Activated CD4-positive, alpha-beta T cell treated with anti-CD3 and anti-CD28 coated beads, Interleukin-2, amount 50 U/mL, for 4 hours (primary cell): ENCODE data around the gene CEMIP.

Source experiments
- DNase-seq, 2 experiments: peaks; one replicate each; pipeline ENCODE4 v3.0.0-alpha.2; 2020

The CEMIP gene

DNA sequence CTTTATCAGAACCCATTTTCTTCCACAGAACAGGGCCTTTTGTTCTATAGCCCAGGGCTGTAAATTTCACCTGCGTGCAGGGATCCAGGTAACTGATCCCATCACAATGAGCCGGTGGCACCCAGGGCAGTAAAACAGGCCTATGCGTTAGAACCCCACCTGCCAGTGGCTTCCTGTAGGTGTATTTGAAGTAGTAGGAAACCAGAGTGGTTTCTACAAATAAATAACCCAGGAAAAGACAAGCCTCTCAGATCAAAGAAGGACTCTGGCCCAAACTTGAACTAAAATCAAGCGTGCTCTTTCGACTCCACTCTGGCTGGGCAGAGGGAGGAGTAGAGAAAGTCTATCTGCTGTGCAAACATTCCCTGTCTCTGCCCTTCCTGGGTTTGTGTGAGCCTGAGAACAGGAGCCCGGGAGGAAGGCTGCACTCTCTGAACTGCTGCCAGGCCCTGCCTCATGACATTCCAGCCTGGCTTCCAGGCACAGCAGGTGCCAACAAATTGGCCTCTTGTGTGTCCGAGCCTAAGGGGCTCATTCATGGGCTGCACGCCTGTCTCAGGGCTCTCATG is 77.7 kb downstream of the CEMIP start:
- DNase-seq = no peak

DNA sequence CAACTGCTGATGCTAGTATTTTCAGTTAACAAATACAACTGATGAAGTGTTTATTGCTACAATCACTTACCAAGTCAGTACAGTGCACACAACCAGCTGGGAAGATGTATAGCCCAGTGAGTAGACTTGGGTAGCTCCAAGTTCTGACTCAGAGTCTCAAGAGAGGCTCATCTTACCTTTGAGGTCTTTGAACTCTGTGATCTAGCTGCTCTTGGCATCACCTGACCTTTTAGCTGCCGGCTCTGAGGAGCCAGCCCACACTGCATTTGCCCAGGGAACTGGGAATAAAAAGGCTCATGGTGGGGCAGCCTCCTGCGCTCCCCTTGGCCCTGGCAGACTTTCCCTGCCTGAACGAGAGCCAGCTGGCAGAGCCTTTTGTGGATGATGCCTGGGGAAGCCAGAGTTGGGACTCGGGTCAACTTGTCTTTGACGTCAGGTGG is 82.6 kb downstream of the CEMIP start:
- no peak for DNase-seq

- no peak for DNase-seq
Observed at GRCh38 chr15:80864666-80865065, 85.5 kb downstream of the CEMIP start.

GRCh38 chr15:80866936-80867335 is 87.8 kb downstream of the CEMIP start:
- no peak for DNase-seq

DNA sequence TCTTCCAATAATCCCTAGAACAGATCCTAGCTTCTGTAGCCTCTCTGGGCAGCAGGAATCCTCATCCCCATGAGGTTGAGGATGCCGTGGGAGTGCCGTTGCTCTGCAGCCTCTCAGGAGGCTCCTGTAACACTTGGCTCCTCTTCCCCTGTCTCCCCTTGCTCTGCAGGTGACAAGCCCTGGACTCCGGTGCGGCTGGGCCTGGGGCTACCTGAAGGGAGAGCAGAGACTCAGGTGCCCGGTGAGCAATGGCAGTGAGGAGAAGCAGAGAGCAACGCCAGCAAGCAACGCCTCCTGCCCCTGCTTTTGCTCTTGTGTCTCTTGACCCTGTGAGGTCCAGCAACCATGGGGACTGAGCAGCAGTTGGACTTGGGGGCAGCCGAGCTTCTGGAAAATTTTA is 91.2 kb downstream of the CEMIP start:
- DNase-seq = no peak

GRCh38 chr15:80870893-80871292 is 91.7 kb downstream of the CEMIP start:
- no peak for DNase-seq

DNA sequence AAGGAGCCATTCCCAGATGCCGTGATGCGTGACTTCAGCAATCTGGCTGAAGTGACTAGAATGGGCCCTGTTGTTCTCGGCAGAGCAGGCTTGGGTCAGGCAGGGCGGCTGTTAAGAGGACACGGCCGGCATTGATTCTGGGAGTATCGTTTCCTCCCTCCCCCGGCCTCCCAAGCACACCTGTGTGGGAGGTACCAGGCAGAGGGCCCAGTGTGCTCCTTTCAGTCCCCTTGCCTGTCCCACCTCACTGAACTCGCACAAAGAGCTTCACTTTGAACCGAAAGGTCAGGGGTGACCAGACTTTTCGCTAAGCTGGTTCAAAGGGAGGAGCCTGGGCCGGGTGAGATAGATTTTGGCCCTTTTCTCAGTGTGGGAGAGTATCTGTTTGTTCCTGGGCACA is 92.7 kb downstream of the CEMIP start:
- no peak for DNase-seq

DNA sequence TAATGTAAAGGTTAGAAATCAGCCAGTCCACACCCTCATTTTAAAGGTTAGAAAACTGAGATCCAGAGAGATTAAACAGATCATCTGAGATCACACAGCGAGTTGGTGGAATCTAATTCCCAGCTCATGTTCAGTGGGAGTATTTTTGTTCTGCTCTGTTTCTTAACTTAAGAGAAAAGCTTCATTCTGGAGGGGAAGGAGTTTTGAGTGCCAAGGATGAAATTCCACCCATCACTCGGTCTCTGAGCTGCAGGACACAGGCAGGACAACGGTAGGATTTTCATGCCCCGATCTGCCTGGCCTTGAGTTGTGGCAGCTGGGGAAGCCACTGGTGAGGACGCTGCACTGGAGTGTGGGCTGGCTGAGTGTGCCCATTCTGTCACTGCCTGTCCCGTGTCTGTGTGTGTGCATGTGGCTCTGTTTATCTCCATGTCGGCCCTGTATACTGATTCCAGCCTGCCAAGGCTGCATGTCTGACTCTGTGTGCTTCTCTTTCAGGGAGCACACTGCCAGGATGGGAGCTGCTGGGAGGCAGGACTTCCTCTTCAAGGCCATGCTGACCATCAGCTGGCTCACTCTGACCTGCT is 94.3 kb downstream of the CEMIP start:
- DNase-seq = no peak

DNA sequence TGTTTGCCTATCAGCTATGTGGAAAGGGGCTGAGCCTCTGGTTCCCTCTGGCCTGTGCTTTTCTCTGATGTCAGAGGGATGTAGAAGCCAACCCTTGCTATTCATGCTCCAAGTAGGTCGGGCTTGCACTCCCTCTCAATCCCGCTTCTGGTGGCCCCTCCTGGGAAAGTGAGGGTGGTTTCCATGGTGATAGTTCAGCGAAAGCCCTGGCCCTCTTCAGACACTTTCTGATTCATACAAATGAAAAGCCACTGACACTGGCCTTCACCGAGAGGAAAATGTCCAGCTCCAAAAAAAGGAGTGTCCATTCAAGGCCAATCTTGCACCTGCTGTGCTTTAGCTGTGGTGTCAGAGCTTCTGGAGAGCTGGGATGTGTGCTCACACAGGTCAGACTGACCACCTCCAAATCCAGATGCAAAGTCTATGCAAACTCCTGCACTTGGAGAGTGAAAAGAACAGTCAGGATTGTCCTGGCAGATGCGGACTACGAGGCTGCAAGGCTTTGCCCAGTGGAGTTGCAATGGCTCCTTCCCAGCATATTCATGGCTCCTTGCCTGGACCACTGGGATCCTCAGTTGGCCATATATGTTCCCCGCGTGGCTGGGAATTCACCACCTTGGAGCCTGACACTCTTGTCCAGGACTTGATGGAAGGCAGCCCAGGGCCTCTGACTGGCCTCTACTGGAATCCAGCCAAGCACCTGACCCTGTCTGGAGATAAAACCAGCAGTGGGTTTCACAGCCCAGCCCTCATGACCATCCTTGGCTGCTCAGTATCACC is 96.6 kb downstream of the CEMIP start:
- DNase-seq = no peak

- DNase-seq = no peak
Observed at GRCh38 chr15:80876348-80876674, 97.1 kb downstream of the CEMIP start.

DNA sequence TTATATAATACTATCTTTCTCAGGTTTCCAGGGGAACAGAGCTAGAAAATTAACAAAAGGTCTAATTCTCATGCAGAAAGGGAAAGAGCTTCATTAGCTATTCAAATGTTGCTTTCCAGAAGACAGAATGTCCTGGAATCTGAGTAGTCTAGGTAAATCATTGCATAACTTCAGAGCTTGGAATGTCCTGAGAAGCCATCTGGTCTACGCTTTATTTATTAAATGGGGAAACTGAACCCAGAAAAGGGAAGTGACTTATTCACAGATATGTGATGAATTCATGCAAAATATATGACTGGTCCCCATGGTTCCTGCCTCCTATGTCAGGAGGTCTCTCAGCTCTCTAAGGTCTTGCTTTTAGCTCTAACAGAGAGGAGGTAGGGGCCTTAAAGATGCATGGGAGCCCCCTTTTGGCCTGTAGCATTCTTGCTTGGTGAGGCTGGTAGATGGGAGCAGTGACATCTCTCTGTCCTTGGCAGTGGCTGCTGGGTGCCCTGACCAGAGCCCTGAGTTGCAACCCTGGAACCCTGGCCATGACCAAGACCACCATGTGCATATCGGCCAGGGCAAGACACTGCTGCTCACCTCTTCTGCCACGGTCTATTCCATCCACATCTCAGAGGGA is 99.2 kb downstream of the CEMIP start:
- no peak for DNase-seq

GRCh38 chr15:80878867-80879250 is 99.7 kb downstream of the CEMIP start:
- DNase-seq = no peak

DNA sequence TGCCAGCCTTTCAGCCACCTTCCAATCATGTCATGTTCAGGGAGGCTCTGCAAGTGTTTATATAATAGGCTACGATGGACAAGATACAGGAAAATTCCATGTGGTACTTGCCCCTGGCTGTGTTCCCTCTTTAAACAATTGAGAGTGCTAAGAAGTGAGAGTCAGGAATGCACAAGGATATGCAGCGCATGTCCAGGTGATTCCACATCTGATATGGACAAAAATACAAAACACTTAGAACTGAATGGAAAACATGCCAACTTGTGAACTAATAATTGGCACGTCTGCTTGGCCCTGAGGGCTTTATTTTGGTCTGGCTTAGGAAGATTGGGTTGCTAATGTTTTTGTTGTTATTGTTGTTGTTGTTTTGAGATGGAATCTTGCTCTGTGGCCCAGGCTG is 100.9 kb downstream of the CEMIP start:
- DNase-seq = no peak

DNA sequence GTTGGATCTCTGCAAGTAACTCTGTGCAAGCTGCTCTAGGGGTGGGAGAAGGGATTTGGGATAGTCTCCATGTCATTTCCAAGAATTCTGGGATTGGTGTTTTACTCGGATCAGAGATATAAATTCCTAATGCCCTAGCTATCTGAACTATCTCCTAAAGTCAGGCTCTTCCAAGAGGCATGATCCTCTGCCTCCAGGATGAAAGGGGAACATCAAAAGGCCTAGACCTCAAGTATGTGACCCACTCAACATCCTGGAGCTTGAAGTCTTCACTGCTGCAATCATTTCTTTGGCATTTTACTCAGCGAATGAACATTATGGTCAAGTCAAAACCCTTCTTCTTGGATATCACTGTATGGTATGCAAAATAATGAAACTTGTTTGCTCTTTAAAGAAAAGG is 104.5 kb downstream of the CEMIP start:
- no peak for DNase-seq

DNA sequence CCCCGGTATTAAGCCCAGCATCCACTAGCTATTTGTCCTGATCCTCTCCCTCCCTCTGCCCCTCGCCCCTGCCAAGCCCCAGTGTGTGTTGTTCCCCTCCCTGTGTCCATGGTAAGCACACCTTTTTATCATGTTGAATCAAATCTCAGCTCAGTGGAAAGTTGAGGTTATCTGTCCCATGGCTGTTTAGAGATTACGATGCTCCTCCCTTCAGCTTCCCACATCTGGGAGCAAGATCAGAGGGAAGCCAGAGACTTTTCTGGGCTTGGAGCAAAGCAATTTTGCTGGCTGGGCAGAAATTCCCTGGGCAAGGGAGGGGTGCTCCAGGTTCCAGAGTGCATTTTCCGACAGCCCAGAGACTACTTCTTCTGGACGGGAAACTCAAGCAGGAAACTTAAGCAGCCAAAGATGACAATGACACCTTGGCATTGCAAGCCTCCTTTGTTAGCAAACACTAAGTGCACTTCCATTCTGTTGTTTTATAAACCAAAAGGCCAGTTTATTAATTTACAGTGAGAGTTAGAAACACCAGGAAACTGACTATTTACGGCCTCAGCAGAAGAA is 105.9 kb downstream of the CEMIP start:
- DNase-seq = no peak

DNA sequence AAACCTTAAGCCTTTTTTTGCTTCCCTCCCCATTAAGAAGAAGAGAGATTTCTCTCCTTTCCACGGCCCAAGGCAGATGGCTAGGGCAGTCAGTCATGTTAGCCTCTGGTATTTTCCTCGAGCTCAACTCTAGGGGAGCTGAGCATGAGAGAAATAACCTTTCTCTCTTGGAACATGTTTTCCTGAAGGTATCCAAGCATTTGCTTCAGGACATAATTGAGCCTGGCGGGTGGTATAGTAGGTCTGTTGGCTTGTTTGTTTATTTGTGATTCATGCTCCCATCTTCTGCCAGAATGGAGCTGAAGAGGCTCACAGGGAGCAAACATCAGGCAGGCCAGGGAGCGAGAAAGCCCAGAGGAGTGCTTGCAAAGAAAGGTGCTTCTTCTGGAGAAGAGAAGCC is 108.0 kb downstream of the CEMIP start:
- no peak for DNase-seq

GRCh38 chr15:80888846-80889245 is 109.7 kb downstream of the CEMIP start:
- DNase-seq = no peak

DNA sequence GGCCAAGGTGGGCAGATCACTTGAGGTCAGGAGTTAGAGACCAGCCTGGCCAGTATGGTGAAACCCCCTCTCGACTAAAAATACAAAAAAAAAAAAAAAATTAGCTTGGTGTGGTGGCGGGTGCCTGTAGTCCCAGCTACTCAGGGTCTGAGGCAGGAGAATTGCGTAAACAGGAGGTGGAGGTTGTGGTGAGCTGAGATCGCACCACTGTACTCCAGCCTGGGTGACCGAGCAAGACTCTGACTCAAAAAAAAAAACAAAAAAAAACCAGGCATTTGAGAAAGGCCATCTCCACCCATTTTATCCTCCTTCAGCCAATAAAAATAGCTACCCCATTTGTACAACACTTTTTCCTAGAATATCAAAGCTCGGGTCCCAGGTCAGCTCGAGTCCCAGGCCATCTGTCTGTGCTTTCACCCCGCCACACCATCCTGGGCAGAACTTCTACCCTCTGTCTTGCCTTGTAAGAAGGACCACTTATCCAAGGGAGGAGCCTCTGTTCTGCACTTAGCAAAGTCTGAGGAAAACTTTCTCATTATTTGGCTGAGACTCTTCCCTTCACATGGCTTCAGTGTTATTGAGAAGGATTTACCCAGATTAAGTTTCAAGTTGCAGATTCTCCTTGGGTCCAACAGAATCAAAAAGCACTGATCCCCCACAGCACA is 111.3 kb downstream of the CEMIP start:
- no peak for DNase-seq

DNA sequence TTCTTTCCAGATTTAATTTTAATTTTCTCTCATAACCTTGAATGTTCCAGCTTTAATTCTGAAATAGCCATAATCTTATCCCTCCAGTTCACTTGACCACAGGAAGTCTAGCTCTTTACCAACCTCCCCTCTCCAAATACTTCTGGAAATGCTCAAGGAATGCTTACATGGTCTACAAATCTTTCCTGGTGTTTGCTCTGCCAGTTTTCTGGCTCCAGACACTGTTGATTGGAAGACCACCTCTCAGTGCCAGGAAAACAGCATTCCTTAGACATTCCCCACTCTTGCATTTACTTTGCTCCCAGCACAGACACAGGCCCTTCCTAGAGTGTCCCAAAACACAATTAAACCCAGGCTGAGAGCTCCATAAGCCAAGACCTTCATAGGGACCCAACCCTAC is 111.8 kb downstream of the CEMIP start:
- no peak for DNase-seq

DNA sequence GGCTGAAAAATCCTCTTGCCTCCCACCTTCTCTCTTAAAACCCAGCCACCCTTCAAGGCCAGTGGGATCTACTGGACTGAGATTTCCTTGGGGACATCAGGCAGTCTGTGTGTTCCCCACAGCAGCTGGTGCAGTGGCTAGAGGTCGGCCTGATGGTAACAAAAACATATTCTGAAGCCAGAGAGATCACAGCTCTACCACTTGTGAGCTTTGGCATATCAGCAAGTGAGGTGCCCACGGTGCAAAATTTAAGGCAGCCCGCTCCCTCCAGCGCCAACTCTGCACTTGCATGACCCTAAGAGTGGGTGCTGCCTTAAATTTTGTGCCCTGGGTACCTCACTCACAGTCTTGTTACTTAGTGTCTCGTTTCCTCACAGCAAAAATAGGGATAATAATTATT is 113.2 kb downstream of the CEMIP start:
- DNase-seq = no peak

GRCh38 chr15:80893777-80894176 is 114.6 kb downstream of the CEMIP start:
- DNase-seq = no peak

DNA sequence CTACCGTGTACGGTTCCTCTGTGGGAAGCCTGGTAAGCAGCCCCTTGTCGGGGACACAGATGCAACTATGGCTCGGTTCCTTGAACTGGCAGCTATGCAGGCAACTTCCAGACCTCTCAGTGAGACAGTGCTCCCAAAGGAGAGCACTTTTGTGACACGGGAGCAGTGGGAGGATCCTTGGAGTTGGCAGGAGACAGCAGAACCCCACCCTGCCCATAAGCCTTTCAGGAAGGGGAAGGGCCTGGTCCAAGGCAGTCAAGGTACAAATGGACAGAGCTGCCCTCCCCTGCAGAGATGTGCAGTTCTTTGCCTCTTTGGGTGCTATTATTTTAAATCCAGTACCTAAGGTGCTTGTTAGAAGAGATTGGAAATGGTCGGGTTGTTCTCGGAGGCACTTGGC is 115.9 kb downstream of the CEMIP start:
- no peak for DNase-seq

DNA sequence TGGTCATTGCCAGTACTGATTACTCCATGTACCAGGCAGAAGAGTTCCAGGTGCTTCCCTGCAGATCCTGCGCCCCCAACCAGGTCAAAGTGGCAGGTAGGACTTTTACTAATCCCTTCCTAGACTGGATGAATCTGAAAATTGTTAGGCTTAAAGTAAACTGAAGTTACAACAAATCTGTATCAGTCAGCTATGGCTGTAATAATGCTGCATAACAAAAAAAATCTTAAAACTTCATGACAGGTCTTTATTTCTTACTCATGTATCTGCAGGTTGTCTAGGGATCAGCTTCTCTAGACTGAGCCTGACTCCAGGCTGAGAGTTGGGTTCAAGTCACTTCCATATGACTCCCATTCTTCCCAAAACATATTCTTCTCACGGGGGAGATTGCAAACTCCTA is 116.8 kb downstream of the CEMIP start:
- no peak for DNase-seq
